Stimulated activated effector memory CD8-positive, alpha-beta T cell treated with anti-CD3 and anti-CD28 coated beads, Interleukin-12 subunit alpha, Interleukin-12 subunit beta, amount 100 ng/mL, for 72 hours (primary cell): ENCODE measurements around the gene DNAJC28.
"Not testable (repeated sequence)": the region's sequence is repeated elsewhere in the genome, so short reads cannot be mapped to it uniquely, and the experiment has no call there.

Source experiments
- ATAC-seq: fragments of 150-1000 bp; cut with Tn5 transposase; 2 replicates; pipeline ENCODE4 v1.10.0; 2021
- DNase-seq, 2 donors: peaks; one replicate each; pipeline ENCODE4 v3.0.0; 2021 to 2022; ENCODE audit warnings: low spot score in 2 of 2
- H3K27ac Mint-ChIP-seq: one replicate; pipeline ENCODE4 v1.8.0; 2022; ENCODE audit warnings: mild to moderate bottlenecking, mixed read lengths
- H3K36me3 Mint-ChIP-seq: one replicate; pipeline ENCODE4 v1.8.0; 2022; ENCODE audit warnings: mild to moderate bottlenecking, mixed read lengths
- H3K4me1 Mint-ChIP-seq: one replicate; pipeline ENCODE4 v1.8.0; 2022; ENCODE audit warnings: mixed read lengths
- H3K4me3 Mint-ChIP-seq: one replicate; pipeline ENCODE4 v1.8.0; 2022; ENCODE audit warnings: mild to moderate bottlenecking, mixed read lengths
- H3K9me3 Mint-ChIP-seq: one replicate; pipeline ENCODE4 v1.8.0; 2022; ENCODE audit warnings: mixed read lengths

DNAJC28 gene

DNA sequence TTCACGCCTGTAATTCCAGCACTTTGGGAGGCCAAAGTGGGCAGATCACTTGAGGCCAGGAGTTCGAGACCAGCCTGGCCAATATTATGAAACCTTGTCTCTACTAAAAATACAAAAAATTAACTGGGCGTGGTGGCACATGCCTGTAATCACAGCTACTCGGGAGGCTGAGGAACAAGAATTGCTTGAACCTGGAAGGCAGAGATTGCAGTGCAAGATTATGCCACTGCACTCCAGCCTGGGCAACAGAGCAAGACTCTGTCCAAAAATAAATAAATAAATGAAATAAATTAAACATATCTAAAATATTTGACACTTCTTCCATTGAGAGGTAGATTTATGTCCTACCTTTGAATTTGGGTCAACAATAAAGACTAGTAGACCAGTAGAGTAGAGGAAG, 22.3 kb downstream of the DNAJC28 start:
- H3K4me1 Mint-ChIP-seq, ATAC-seq, H3K4me3 Mint-ChIP-seq: not testable (repeated sequence)

DNA sequence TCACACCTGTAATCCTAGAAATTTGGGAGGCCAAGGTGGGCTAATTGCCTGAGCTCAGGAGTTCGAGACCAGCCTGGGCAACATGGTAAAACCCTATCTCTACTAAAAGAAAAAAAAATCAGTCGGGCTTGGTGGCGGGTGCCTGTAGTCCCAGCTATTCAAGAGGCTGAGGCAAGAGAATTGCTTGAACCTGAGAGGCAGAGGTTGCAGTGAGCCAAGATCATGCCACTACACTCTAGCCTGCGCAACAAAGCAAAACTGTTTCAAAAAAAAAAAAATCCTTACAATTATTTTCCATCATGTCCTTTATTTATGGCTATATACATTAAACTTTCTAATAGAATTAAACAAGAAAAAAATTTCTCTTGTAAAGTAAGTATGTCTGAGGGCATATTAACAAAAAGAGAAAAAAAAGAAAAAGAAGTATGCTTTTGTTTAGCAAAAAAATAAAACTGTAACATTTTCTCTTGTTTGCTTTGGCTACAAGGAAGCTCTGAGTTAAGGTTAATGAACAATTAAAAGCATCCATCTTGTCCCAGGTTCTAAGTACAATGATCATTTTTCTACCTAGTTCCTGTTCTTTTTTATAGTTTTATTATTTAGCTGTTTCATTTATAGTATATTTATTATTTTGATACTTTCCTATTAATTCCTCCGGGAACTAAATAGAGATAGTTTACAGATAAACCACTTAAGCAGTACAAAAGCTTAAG, 29.8 kb downstream of the DNAJC28 start:
- Mint-ChIP-seq H3K4me3 (no peak overlapping the region), H3K9me3 (no peaks in the 10 kb centered on the region), H3K36me3 (peaks cover 46% of the 10 kb centered on the region), H3K4me1 (no peaks in the 10 kb centered on the region), H3K27ac (no peak overlapping the region)
- ATAC-seq (no peak), DNase-seq (no peak)

More for the DNA sequence above, 22.3 kb downstream of the DNAJC28 start:
- peaks cover 15% of the 10 kb centered on the region for H3K36me3 Mint-ChIP-seq
- not testable (repeated sequence) for DNase-seq, H3K9me3 Mint-ChIP-seq, H3K27ac Mint-ChIP-seq

DNA sequence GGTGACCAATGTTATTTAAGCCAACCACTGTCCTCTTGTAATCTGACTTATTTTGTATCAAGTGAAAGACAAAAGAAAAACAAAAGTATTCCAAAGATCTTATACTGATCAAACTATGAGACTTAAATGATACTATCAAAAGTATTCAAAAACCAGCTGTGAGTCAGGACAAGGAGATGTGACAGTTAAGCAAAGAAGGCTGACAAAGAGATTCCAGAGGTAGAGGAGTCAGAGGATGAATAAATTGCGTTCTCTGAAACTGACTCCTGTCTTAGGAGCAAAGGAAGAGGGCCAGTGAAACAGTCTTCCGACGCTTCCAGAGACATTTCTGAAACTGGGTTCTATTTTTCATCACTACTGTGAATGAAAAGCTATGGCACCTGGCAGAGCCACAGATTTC, 32.7 kb downstream of the DNAJC28 start:
- no peaks in the 10 kb centered on the region for H3K9me3 Mint-ChIP-seq
- DNase-seq (no peak), ATAC-seq (no peak)
- H3K4me3 Mint-ChIP-seq = no peak overlapping the region
- H3K4me1 Mint-ChIP-seq = no peaks in the 10 kb centered on the region
- H3K36me3 Mint-ChIP-seq = peaks cover 33% of the 10 kb centered on the region
- no peak overlapping the region for H3K27ac Mint-ChIP-seq

DNA sequence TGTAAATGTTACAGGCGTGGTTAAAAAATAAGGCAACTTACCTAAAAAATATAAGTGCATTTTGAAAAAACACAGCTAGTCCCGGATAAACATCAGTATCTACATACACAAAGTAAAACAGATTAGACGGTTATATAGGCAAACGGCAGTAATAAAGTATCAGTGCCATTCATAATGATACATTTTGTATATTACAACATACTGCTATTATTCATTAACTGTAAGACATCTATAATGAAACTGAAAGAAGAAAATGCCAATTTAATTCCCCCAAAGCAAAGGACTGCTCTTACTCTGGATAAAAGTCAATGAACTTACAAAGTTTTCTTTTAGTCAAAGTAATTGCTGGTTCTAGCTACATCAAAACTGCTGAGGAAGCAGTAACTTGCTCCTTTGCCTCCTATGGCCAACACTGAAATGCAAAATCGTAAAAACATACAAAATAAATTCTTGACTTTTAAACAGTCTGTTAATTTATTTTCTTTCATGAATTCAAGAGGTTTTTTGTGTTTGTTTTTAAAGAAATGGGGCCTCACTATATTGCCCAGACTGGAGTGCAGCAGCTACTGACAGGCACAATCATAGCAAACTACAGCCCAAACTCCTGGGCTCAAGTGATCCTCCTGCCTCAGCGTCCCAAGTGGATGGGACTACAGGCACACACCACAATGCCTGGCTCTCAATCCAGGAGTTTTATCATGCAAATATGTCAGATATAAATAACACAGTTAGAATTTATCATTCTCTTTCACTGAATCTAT, 35.6 kb downstream of the DNAJC28 start:
- ATAC-seq = peak; percentile 34
- no peak for DNase-seq
- no peaks in the 10 kb centered on the region for H3K9me3 Mint-ChIP-seq
- no peaks in the 10 kb centered on the region for H3K4me1 Mint-ChIP-seq
- no peak overlapping the region for H3K27ac Mint-ChIP-seq
- H3K4me3 Mint-ChIP-seq = no peak overlapping the region
- H3K36me3 Mint-ChIP-seq = peaks cover 43% of the 10 kb centered on the region

DNA sequence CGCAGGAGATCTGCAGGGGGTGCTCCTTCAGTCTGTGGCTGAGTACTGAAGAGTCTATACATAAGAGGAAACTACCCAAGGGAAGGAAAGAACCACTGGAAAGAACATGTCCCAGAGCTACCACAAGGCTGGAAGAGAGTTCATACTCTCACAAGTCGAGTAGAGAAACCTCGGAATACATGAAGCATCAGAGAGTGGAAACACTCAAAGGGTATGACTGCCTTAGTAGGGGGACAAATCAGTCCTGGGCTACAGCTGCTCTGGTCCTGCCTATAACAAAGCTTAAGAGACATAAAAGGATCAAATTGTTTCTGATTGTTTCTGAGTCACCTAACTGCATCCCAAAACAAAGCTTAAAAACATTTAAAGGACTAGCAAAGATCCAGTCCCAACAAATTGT, 39.2 kb downstream of the DNAJC28 start:
- no peak for ATAC-seq
- Mint-ChIP-seq H3K4me1 (no peaks in the 10 kb centered on the region), H3K9me3 (no peaks in the 10 kb centered on the region), H3K27ac (peak overlapping the region; percentile 74), H3K4me3 (no peak overlapping the region), H3K36me3 (peaks cover 24% of the 10 kb centered on the region)
- no peak for DNase-seq

DNA sequence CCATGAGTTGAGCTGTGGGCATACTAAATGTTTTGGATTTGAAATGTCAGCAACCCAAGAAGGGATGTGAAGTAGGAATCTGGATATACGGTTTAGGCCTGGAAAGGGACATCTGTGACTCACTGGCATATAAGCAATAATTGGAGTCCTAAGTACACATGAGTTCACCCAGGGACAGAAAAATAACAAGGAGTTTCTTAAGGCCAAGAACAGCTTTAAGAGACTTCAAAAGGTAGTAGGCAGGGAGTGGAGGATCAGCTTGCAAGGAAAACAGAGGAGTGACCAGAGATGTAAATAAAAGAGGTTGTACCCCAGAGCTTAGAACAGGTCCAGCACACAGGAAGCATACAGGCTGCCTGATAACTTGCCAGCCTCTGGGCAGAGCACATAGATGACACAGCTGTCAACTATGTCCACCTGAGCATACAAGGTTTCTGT, 39.9 kb downstream of the DNAJC28 start:
- Mint-ChIP-seq H3K27ac (peak overlapping the region; percentile 74), H3K4me1 (no peaks in the 10 kb centered on the region)

DNA sequence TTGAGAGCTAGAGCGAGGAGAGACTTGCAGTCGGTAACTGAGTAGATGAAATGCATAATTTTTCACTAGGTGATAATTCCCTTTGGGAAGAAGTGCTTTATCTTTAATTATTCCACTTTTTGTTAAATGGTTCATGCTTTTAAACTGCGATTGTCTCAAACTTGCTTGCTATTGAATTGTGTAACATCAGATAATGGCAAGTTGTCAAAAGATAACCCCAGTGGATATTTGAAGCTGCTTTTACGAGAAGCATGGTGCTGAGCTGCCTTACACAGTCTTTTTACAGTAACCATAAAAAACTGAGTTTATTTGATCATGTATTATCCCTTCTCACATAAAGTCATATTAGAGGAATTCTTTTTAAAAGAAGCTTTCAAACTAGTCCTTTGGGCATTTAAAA, 41.9 kb downstream of the DNAJC28 start:
- no peak for DNase-seq
- H3K36me3 Mint-ChIP-seq = peaks cover 32% of the 10 kb centered on the region
- ATAC-seq = no peak
- no peaks in the 10 kb centered on the region for H3K9me3 Mint-ChIP-seq
- H3K27ac Mint-ChIP-seq = no peak overlapping the region
- H3K4me1 Mint-ChIP-seq = no peaks in the 10 kb centered on the region
- H3K4me3 Mint-ChIP-seq = no peak overlapping the region

More for the DNA sequence above, 39.9 kb downstream of the DNAJC28 start:
- DNase-seq = no peak
- Mint-ChIP-seq H3K9me3 (no peaks in the 10 kb centered on the region), H3K36me3 (peaks cover 28% of the 10 kb centered on the region), H3K4me3 (no peak overlapping the region)
- no peak for ATAC-seq

DNA sequence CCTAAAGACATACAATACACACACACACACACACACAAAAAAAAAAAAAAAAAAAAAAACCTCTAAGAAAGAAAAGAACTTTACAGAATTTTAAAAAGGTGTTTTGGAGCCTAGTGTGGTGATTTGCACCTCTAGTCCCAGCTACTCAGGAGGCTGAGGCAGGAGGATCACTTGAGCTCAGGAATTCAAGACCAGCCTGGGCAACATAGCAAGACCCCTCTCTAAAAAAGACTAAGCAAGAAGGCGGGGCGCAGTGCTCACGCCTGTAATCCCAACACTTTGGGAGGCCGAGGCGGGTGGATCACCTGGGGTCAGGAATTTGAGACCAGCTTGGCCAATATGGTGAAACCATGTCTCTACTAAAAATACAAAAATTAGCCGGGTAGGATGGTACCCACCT, 44.9 kb downstream of the DNAJC28 start:
- not testable (repeated sequence) for ATAC-seq, H3K4me3 Mint-ChIP-seq, H3K4me1 Mint-ChIP-seq, DNase-seq, H3K27ac Mint-ChIP-seq, H3K9me3 Mint-ChIP-seq
- H3K36me3 Mint-ChIP-seq = peaks cover 18% of the 10 kb centered on the region

DNA sequence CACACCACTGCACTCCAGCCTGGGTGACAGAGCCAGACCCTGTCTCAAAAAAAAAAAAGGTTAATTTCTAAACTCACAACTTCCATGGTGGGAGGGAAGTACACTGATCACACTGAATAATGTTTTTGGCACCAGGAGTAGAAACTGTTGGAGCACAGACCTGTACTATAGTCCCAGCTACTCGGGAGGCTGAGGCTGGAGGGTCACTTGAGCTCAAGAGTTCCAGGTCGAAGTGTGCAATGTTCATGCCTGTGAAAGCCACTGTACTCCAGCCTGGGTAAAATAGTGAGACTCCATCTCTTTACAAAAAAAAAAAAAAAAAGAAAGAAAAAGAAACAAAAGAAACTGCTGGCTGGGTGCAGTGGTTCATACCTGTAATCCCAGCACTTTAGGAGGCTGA, 47.0 kb downstream of the DNAJC28 start:
- Mint-ChIP-seq H3K4me1 (no peaks in the 10 kb centered on the region), H3K36me3 (peaks cover 18% of the 10 kb centered on the region), H3K4me3 (no peak overlapping the region), H3K9me3 (no peaks in the 10 kb centered on the region), H3K27ac (no peak overlapping the region)
- DNase-seq = no peak
- no peak for ATAC-seq

DNA sequence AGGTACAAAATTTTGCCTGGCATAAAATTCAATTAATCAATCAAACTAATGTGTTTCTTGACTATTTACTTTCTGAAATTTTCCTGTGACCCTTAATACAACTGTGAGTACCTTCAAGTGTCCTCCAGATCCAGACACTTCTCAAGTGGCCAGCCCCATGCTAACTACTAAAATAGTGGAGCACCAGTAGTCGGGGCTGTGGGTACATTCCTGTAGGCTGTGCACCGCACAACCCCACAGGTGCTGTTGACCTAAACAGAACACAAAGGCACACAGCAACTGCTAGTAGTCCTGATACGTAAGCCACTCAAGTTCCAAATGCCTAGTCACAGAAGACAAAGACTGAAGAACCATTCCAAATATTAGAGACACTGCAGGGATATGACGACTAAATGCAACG, 48.3 kb downstream of the DNAJC28 start:
- Mint-ChIP-seq H3K4me1 (no peaks in the 10 kb centered on the region), H3K4me3 (no peak overlapping the region), H3K9me3 (no peaks in the 10 kb centered on the region), H3K27ac (no peak overlapping the region), H3K36me3 (peaks cover 12% of the 10 kb centered on the region)
- ATAC-seq (no peak), DNase-seq (no peak)

DNA sequence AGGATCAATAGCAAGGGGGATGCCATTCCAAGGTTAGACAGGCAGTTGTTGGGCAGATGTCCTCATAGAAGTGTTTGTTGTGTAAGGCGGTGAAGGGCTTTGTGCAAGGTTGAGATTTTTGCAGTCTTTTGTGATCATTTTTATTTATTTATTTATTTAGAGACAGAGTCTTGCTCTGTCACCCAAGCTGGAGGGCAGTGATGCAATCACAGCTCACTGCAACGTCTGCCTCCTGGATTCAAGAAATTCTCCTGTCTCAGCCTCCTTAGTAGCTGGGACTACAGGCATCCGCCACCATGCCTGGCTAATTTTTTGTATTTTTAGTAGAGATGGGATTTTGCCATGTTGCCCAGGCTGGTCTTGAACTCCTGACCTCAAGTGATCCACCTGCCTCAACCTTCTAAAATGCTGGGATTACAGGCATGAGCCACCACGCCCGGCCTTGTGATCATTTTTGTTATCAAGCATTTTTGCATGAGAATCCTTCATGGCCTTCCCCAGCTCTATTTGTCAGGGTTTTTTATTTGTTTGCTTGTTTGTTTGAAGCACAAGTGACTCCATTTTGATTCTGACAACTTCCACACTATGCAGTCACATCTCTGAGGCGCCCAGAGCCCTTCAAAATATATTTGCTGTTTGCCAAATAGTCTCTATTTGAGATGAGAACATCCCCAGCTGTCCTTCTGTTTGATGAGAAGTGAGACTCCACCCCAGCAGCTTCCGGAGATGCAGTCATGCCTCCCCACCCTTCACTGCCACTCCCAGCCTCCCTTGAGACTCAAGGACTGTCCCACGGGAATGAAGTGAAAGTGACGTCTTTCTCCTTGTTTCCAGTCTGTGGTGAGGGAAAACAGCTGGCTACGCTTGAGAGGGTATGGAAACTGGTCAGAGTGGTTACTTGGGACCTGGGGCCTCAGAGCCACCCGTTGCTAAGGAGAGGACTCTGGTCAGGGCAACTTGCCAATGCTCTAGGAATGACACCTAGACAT, 49.7 kb downstream of the DNAJC28 start:
- Mint-ChIP-seq H3K4me1 (no peaks in the 10 kb centered on the region), H3K36me3 (peaks cover 21% of the 10 kb centered on the region), H3K9me3 (no peaks in the 10 kb centered on the region), H3K4me3 (no peak overlapping the region), H3K27ac (no peak overlapping the region)
- DNase-seq (no peak), ATAC-seq (no peak)
